Lower leg skin (tissue), 3 donors: ENCODE measurements around the gene ABCC5.

Source experiments
- POLR2A ChIP-seq, 2 donors: fragments of 450-650 bp; IDR thresholded peaks; one replicate each; pipeline ENCODE4 v1.6.1; 2016 to 2017; ENCODE audit warnings: antibody characterized with exemption in 2 of 2, mild to moderate bottlenecking in 1 of 2, moderate library complexity in 1 of 2
- TF ChIP-seq, protein P1 (sequence below), 3 donors: fragments of 450-650 bp; IDR thresholded peaks; one replicate each; pipeline ENCODE4 v1.5.1; 2016; ENCODE audit warnings: antibody characterized with exemption in 3 of 3, mild to moderate bottlenecking in 3 of 3, moderate library complexity in 2 of 3

DNA sequence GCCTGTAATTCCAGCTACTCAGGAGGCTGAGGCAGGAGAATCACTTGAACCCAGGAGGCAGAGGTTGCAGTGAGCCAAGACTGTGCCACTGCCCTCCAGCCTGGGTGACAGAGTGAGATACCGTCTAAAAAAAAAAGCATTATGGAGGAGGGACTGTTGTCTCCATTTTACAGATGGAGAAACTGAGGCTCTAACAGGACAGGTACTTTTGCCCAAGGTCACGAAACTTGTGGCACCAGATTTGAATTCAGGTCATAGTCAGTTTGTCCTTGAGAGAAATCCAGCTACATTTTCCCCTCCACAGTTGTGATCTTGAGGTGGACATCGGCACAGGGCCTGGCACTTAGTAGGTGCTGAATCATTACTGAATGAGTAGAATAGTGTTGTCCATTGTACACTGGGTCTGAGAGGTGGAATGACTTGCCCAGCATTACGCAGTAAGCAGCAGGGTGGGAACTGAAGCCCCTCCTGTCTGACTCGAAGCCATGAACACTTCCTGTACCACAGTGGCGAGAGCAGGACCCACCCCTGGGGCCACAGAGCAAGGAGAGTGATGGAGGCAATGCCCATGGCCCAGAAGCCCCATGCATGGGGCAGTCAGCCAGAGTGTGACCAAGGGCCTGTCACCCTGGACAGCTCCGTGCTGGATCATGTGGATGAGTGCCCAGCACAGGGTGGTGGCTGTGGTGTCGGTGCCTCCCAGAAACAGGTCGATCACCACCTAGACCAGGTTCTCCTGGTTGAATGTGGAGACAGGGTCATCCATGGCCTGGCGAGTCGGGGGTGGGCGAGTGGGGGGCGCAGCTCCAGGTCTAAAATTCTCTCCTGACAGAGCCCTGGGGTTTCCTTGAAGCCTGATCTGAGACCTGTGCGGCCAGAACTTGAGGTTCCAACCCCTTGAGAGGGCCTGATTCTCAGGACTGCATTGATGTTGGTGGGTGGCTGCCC lies 112.6 kb downstream of the ABCC5 start:
- TF ChIP-seq, protein P1, sequence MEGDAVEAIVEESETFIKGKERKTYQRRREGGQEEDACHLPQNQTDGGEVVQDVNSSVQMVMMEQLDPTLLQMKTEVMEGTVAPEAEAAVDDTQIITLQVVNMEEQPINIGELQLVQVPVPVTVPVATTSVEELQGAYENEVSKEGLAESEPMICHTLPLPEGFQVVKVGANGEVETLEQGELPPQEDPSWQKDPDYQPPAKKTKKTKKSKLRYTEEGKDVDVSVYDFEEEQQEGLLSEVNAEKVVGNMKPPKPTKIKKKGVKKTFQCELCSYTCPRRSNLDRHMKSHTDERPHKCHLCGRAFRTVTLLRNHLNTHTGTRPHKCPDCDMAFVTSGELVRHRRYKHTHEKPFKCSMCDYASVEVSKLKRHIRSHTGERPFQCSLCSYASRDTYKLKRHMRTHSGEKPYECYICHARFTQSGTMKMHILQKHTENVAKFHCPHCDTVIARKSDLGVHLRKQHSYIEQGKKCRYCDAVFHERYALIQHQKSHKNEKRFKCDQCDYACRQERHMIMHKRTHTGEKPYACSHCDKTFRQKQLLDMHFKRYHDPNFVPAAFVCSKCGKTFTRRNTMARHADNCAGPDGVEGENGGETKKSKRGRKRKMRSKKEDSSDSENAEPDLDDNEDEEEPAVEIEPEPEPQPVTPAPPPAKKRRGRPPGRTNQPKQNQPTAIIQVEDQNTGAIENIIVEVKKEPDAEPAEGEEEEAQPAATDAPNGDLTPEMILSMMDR (IDR thresholded peaks at IDR 0.05), result no peak
- no peak for TF ChIP-seq POLR2A (IDR thresholded peaks at IDR 0.05)
